Loucy (cell line): Measurements from ENCODE around the gene TECRL.

ENCODE experiments used
- H2AFZ ChIP-seq: fragments of 200-600 bp; sonication (generic); 2 replicates; pipeline ENCODE4 v1.6.0; 2016; ENCODE audit warnings: antibody characterized with exemption, mild to moderate bottlenecking, low read length, moderate library complexity
- H3F3A ChIP-seq: fragments of 200-600 bp; 2 replicates; pipeline ENCODE4 v1.6.0; 2016; ENCODE audit warnings: antibody characterized with exemption, low read depth, mild to moderate bottlenecking
- H3K27me3 ChIP-seq: fragments of 200-600 bp; sonication (generic); 2 replicates; pipeline ENCODE4 v1.6.1; 2014; ENCODE audit warnings: low read length, mild to moderate bottlenecking; ENCODE audit not compliant: insufficient read depth, poor library complexity, severe bottlenecking
- H3K36me3 ChIP-seq: fragments of 200-600 bp; sonication (generic); 2 replicates; pipeline ENCODE4 v1.6.1; 2016; ENCODE audit warnings: low read length; ENCODE audit not compliant: insufficient read depth
- H3K4me1 ChIP-seq: fragments of 200-600 bp; sonication (generic); 2 replicates; pipeline ENCODE4 v1.5.1; 2014; ENCODE audit warnings: low read length, mild to moderate bottlenecking; ENCODE audit not compliant: insufficient read depth, poor library complexity, severe bottlenecking
- H3K4me2 ChIP-seq: fragments of 200-600 bp; sonication (generic); 2 replicates; pipeline ENCODE4 v1.6.0; 2014; ENCODE audit warnings: antibody characterized with exemption, low read length, low read depth, mild to moderate bottlenecking; ENCODE audit not compliant: poor library complexity, severe bottlenecking
- H3K4me3 ChIP-seq: fragments of 200-600 bp; sonication (generic); 2 replicates; pipeline ENCODE4 v1.5.1; 2014; ENCODE audit warnings: low read length, mild to moderate bottlenecking, mixed read lengths; ENCODE audit not compliant: poor library complexity, severe bottlenecking
- H3K79me2 ChIP-seq: fragments of 200-600 bp; sonication (generic); 2 replicates; pipeline ENCODE4 v1.6.1; 2014; ENCODE audit warnings: low read length; ENCODE audit not compliant: insufficient read depth
- H3K9ac ChIP-seq: fragments of 200-600 bp; sonication (generic); 2 replicates; pipeline ENCODE4 v1.6.0; 2014; ENCODE audit warnings: mild to moderate bottlenecking, low read depth, low read length, moderate library complexity; ENCODE audit not compliant: poor library complexity, severe bottlenecking
- H3K9me2 ChIP-seq: fragments of 200-600 bp; sonication (generic); replicated peaks from 2 replicates; pipeline ENCODE4 v1.6.1; 2016; ENCODE audit warnings: low read depth, low read length, mixed read lengths
- H3K9me3 ChIP-seq: fragments of 200-600 bp; sonication (generic); 2 replicates; pipeline ENCODE4 v1.6.1; 2014; ENCODE audit warnings: mild to moderate bottlenecking, antibody characterized with exemption, low read length, low read depth; ENCODE audit not compliant: insufficient read depth
- H4K20me1 ChIP-seq: fragments of 200-600 bp; sonication (generic); 2 replicates; pipeline ENCODE4 v1.6.0; 2014; ENCODE audit warnings: antibody characterized with exemption, low read length, mild to moderate bottlenecking; ENCODE audit not compliant: insufficient read depth, poor library complexity, severe bottlenecking
- CTCF ChIP-seq: fragments of 200-600 bp; sonication (generic); conservative IDR thresholded peaks from 2 replicates; pipeline ENCODE4 v1.5.1; 2014; ENCODE audit warnings: mild to moderate bottlenecking, antibody characterized with exemption, low read length
- EZH2phosphoT487 ChIP-seq: fragments of 200-600 bp; IDR thresholded peaks from 2 replicates; pipeline ENCODE4 v1.6.1; 2018; ENCODE audit warnings: antibody characterized with exemption, mild to moderate bottlenecking, moderate library complexity, borderline replicate concordance

Gene TECRL

DNA sequence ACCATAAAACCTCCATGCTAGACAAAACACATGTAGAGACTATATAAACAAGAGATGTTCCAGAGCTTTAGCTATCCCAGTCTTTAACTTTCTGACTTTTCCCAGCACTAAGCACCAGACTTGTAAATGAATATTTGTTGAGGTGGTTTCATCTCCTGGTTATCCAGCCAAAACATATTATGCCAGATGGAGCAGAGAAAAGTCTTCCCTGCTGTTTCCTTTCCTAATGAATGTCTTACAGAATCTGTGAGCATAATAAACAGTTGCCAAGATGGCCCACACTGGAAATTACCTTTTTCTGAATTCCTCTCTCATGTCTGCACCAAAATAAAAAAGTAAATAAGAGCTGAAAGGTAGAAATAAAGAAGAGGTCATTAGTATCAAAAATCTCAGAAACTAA lies 159.2 kb downstream of the TECRL start:
- no peaks in the 10 kb centered on the region for H3K36me3 ChIP-seq
- no peaks in the 10 kb centered on the region for H3K4me1 ChIP-seq
- H4K20me1 ChIP-seq, result no peaks in the 10 kb centered on the region
- H2AFZ ChIP-seq, result no peak overlapping the region
- H3K9me2 ChIP-seq, result no peaks in the 10 kb centered on the region
- no peak overlapping the region for H3K4me2 ChIP-seq
- H3K4me3 ChIP-seq, result no peak overlapping the region
- H3K79me2 ChIP-seq, result no peaks in the 10 kb centered on the region
- TF ChIP-seq CTCF (no peak), EZH2phosphoT487 (no peak)
- no peaks in the 10 kb centered on the region for H3F3A ChIP-seq
- no peaks in the 10 kb centered on the region for H3K27me3 ChIP-seq
- no peak overlapping the region for H3K9ac ChIP-seq
- no peaks in the 10 kb centered on the region for H3K9me3 ChIP-seq

GRCh38 chr4:64248186-64248585 lies 161.1 kb downstream of the TECRL start:
- Histone ChIP-seq H3K27me3 (no peaks in the 10 kb centered on the region), H3K9me2 (no peaks in the 10 kb centered on the region), H3K4me1 (no peaks in the 10 kb centered on the region), H4K20me1 (no peaks in the 10 kb centered on the region), H3K4me3 (no peak overlapping the region), H3F3A (no peaks in the 10 kb centered on the region), H2AFZ (no peak overlapping the region), H3K79me2 (no peaks in the 10 kb centered on the region), H3K36me3 (no peaks in the 10 kb centered on the region), H3K9me3 (no peaks in the 10 kb centered on the region), H3K9ac (no peak overlapping the region), H3K4me2 (no peak overlapping the region)
- TF ChIP-seq EZH2phosphoT487, result no peak
- TF ChIP-seq CTCF, result no peak

- Histone ChIP-seq H4K20me1 (no peaks in the 10 kb centered on the region), H3F3A (no peaks in the 10 kb centered on the region), H3K4me2 (no peak overlapping the region), H3K4me3 (no peak overlapping the region), H2AFZ (no peak overlapping the region), H3K27me3 (no peaks in the 10 kb centered on the region), H3K79me2 (no peaks in the 10 kb centered on the region), H3K9me3 (peaks cover 27% of the 10 kb centered on the region; the same call in 1 of the 2 replicates), H3K36me3 (no peaks in the 10 kb centered on the region), H3K9me2 (no peaks in the 10 kb centered on the region), H3K4me1 (no peaks in the 10 kb centered on the region), H3K9ac (no peak overlapping the region)
- TF ChIP-seq CTCF (no peak), EZH2phosphoT487 (no peak)
These were observed 178.4 kb downstream of the TECRL start for GRCh38 chr4:64230709-64231310.
